ENCODE measurements around the gene DLST.

The DLST gene

DNA sequence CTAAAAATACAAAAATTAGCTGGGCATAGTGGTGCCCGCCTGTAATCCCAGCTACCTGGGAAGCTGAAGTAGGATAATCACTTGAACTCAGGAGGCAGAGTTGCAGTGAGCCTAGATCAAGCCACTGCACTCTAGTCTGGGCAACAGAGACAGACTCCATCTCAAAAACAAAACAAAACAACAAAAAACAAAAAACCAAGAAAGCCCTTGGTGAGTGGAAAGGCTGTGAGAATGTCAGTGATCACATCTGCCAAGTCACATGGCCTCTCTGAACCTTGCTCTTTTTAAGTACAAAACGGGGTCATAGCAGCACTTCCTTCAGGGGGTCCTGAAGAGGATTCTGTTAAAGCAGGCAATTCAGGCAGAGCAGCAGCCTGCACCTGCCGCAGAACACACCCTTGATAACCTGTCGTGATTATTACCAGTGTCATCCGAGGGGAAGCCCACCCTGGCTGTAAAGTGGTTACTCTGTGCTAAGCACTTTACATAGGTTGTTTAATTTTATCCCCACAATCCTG lies 31.7 kb downstream of the DLST start:
- TF ChIP-seq, protein P1, sequence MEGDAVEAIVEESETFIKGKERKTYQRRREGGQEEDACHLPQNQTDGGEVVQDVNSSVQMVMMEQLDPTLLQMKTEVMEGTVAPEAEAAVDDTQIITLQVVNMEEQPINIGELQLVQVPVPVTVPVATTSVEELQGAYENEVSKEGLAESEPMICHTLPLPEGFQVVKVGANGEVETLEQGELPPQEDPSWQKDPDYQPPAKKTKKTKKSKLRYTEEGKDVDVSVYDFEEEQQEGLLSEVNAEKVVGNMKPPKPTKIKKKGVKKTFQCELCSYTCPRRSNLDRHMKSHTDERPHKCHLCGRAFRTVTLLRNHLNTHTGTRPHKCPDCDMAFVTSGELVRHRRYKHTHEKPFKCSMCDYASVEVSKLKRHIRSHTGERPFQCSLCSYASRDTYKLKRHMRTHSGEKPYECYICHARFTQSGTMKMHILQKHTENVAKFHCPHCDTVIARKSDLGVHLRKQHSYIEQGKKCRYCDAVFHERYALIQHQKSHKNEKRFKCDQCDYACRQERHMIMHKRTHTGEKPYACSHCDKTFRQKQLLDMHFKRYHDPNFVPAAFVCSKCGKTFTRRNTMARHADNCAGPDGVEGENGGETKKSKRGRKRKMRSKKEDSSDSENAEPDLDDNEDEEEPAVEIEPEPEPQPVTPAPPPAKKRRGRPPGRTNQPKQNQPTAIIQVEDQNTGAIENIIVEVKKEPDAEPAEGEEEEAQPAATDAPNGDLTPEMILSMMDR (IDR thresholded peaks at IDR 0.05; ENCODE audit: low read depth, low read length) = no peak
- no peak overlapping the region for H3K4me3 ChIP-seq (replicated peaks in 1 of 2; ENCODE audit: low read depth in 2 of 2, low read length in 2 of 2)
- DNase-seq (ENCODE audit: low read depth in 2 of 2) = no peak

DNA sequence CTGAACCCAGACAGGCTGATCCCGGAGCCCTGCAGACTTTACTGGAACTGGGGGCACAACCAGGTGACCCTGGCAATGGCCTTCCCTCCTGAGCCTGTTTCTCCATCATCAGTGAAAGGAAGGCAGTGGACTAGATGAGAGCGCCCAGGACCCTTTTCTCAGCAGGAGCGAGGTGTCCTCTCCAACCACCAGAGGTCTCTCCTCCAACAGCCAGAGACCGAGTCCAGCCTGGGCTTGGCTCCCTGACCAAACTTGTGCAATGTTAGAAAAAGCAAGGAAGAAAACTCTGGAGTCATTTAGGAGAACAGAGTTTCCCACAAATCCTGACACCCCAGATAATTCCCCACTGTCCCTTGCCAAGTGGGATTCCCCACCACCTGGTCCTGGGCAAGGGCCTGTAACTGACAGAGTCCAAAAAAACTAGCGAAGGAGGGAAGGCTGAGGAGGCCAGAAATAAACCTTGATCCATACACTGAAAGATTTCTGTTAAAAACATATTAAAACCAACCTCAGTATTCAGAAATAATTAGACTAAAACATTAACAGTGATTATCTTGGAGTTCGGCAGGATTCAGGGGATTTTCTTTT lies 32.4 kb downstream of the DLST start:
- no peak overlapping the region for H3K4me3 ChIP-seq (replicated peaks in 1 of 2; ENCODE audit: low read depth in 2 of 2, low read length in 2 of 2)
- peak; percentile 81 to 86 for DNase-seq (ENCODE audit: low read depth in 2 of 2)
- TF ChIP-seq, protein P1 (IDR thresholded peaks at IDR 0.05; ENCODE audit: low read depth, low read length) = peak; percentile 92

DNA sequence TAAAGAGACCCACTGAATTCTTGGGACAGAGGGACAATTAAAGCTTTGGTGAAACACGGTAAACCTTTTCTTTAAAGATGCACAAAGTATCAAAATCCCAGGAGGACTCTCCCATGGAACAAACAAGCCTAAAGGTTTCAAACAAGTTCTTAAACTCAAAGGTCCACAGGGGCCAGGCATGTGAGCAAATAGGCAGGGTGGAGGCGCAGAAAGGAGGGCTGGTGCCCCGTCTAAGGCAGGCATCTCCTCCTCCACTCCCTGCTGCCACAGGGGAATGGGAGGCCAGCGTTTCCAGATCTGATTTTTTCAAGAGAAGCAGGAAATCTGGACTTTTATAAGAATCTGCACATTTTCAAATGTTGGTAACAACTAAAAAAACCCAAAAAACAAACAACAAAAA lies 33.7 kb downstream of the DLST start:
- no peak for DNase-seq (ENCODE audit: low read depth in 2 of 2)
- TF ChIP-seq, protein P1 (IDR thresholded peaks at IDR 0.05; ENCODE audit: low read depth, low read length) = no peak
- no peak overlapping the region for H3K4me3 ChIP-seq (replicated peaks in 1 of 2; ENCODE audit: low read depth in 2 of 2, low read length in 2 of 2)

DNA sequence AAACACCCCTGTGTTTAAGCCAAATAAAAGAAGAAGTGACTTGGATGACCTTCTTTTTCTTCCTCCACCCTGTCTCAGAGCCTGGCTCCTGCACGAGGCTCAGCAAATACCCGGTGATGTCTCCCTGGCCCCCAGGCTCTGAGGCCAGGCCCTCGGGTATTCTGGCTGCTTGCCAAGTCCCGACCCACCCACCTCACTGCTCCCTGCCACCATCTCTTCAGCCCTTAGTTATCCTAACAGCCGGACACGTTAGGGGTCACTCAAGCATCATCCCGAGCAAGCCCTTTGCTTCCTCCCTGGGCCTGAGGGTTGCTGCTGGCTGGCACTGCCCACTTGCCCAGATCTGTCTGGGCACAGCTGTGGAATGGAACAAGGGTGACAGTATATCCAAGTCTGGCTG lies 34.1 kb downstream of the DLST start:
- no peak overlapping the region for H3K4me3 ChIP-seq (replicated peaks in 1 of 2; ENCODE audit: low read depth in 2 of 2, low read length in 2 of 2)
- DNase-seq (ENCODE audit: low read depth in 2 of 2) = no peak
- TF ChIP-seq, protein P1 (IDR thresholded peaks at IDR 0.05; ENCODE audit: low read depth, low read length) = no peak

DNA sequence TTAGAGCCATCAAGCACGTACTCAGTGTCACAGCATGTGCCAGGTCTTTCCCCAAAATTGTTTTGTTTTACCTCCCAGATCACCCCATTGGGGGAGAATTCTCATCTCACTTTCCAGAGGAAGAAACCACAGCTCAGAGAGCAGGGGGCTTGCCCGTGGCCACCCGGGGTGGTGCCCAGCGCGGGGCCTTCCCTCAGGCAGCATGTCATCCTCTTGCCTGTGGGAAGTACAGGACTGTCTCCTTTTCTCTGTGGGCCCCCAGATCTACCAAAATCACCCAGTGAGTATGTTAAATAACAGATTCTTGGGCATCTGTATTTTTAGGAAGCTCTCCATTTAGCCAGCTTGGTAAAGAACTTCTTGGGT lies 35.4 kb downstream of the DLST start:
- TF ChIP-seq, protein P1 (IDR thresholded peaks at IDR 0.05; ENCODE audit: low read depth, low read length) = no peak
- no peak for DNase-seq (ENCODE audit: low read depth in 2 of 2)

DNA sequence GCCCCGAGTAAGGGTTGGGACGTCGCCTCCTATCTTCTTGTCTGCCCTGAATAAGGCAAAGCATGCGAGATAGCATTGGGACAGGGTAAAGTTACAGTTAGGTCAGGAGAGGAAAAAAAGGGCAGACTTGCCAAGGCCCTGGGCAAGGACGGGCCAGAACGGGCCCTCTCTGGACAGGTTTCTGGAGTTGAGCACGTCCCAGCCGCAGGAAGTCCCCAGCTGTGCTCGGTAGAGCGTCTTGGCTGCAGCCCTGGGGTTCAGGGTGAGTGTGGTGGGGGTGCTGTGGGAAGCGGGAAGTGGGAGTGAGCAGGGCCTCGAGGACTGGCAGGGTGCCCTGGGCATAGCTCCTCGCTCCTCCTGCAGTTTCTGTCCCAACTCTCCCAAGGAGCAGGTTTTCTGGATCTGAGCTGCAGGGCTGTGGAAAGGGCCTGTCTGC lies 35.9 kb downstream of the DLST start:
- TF ChIP-seq, protein P1 (IDR thresholded peaks at IDR 0.05; ENCODE audit: low read depth, low read length) = no peak
- DNase-seq (ENCODE audit: low read depth in 2 of 2) = peak in 1 of 2 donors; percentile 71
- no peak overlapping the region for H3K4me3 ChIP-seq (replicated peaks in 1 of 2; ENCODE audit: low read depth in 2 of 2, low read length in 2 of 2)

More for the DNA sequence above, 35.4 kb downstream of the DLST start:
- no peak overlapping the region for H3K4me3 ChIP-seq (replicated peaks in 1 of 2; ENCODE audit: low read depth in 2 of 2, low read length in 2 of 2)

DNA sequence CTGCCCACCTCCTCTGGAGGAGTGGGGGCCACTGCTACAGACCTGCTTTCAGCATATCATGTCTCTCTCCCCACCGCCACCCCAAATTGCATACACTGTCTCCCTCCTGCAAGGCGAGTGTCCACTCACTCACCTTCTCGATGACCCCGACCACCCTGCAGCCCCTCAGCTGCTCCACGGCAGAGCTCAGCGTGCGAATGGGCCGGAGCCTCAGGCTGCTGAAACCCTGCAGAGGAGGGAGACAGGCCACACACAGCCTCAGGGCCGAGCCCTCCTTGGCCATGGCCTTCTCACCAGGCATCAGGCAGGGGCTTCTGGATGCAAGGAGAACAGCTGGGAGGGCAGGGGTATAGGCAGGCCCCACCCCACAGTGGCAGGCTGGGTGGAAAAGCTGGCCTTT lies 36.7 kb downstream of the DLST start:
- DNase-seq (ENCODE audit: low read depth in 2 of 2) = no peak
- H3K4me3 ChIP-seq (replicated peaks in 1 of 2; ENCODE audit: low read depth in 2 of 2, low read length in 2 of 2) = no peak overlapping the region
- TF ChIP-seq, protein P1 (IDR thresholded peaks at IDR 0.05; ENCODE audit: low read depth, low read length) = no peak

Data from cardiac fibroblast (primary cell).